Measurements from ENCODE around the gene NUP214.
"Not testable (repeated sequence)": the region's sequence is repeated elsewhere in the genome, so short reads cannot be mapped to it uniquely, and the experiment has no call there.

The NUP214 gene

GRCh38 chr9:131238402-131239021 lies 113.1 kb downstream of the NUP214 start:
- no peak for TF ChIP-seq CTCF (IDR thresholded peaks at IDR 0.05; ENCODE audit: low read depth, low read length, missing control alignments)
- H3K4me3 ChIP-seq (replicated peaks; ENCODE audit: low read depth, low read length) = no peak overlapping the region
- DNase-seq (ENCODE audit: extremely low read depth, low read depth) = no peak

GRCh38 chr9:131239161-131239975 lies 114.0 kb downstream of the NUP214 start:
- no peak overlapping the region for H3K4me3 ChIP-seq (replicated peaks; ENCODE audit: low read depth, low read length)
- no peak for TF ChIP-seq CTCF (IDR thresholded peaks at IDR 0.05; ENCODE audit: low read depth, low read length, missing control alignments)
- DNase-seq (ENCODE audit: extremely low read depth, low read depth) = no peak

GRCh38 chr9:131240047-131240921 lies 114.9 kb downstream of the NUP214 start:
- no peak for TF ChIP-seq CTCF (IDR thresholded peaks at IDR 0.05; ENCODE audit: low read depth, low read length, missing control alignments)
- DNase-seq (ENCODE audit: extremely low read depth, low read depth) = no peak
- H3K4me3 ChIP-seq (replicated peaks; ENCODE audit: low read depth, low read length) = no peak overlapping the region

GRCh38 chr9:131244331-131244730 lies 118.9 kb downstream of the NUP214 start:
- not testable (repeated sequence) for H3K4me3 ChIP-seq (replicated peaks; ENCODE audit: low read depth, low read length); DNase-seq (ENCODE audit: extremely low read depth, low read depth)

- no peak overlapping the region for H3K4me3 ChIP-seq (replicated peaks; ENCODE audit: low read depth, low read length)
- DNase-seq (ENCODE audit: extremely low read depth, low read depth) = no peak
- no peak for TF ChIP-seq CTCF (IDR thresholded peaks at IDR 0.05; ENCODE audit: low read depth, low read length, missing control alignments)
Measured at GRCh38 chr9:131246618-131247017, 121.2 kb downstream of the NUP214 start.

- no peak for DNase-seq (ENCODE audit: extremely low read depth, low read depth)
- no peak for TF ChIP-seq CTCF (IDR thresholded peaks at IDR 0.05; ENCODE audit: low read depth, low read length, missing control alignments)
- no peak overlapping the region for H3K4me3 ChIP-seq (replicated peaks; ENCODE audit: low read depth, low read length)
Measured at GRCh38 chr9:131252120-131252519, 126.7 kb downstream of the NUP214 start.

All from HFF-Myc (cell line).